ENCODE results near the gene LRRC37B. TPM values are rescaled to one million over a fixed set of nuclear protein-coding genes. Genes with fewer than 3 reads are reported as not detected.

The LRRC37B gene
- total and polyA plus RNA-seq, 4 donors: 1.5 to 5.9 (median 4.5) TPM

- WGBS: 34% methylated on average over 8 of the region's 8 CpGs
- H3K9ac ChIP-seq (ENCODE audit: low read depth in 1 of 2, low read length in 2 of 2): no peak overlapping the region
- peaks cover 2 to 12% (median 9%) of the 10 kb centered on the region in 4 donors for H3K4me1 ChIP-seq (ENCODE audit: control insufficient read depth in 4 of 4, insufficient read depth in 4 of 4, low read length in 3 of 4)
- H3K9me3 ChIP-seq (ENCODE audit: control insufficient read depth in 4 of 4, low read length in 3 of 4): no peaks in the 10 kb centered on the region
- DNase-seq (ENCODE audit: low spot score): no peak
- peak overlapping the region in 1 of 2 donors; percentile 22 for H3K27ac ChIP-seq (ENCODE audit: low read depth in 1 of 2, low read length in 2 of 2)
- no peak overlapping the region for H3K4me3 ChIP-seq (ENCODE audit: low read depth in 1 of 3, low read length in 3 of 3)
- H3K36me3 ChIP-seq (ENCODE audit: control insufficient read depth in 4 of 4, insufficient read depth in 3 of 4, low read depth in 1 of 4, low read length in 3 of 4): no peaks in the 10 kb centered on the region
- no peaks in the 10 kb centered on the region for H3K27me3 ChIP-seq (ENCODE audit: control insufficient read depth in 4 of 4, insufficient read depth in 4 of 4, low read length in 3 of 4)
- TF ChIP-seq NR2F2 (IDR thresholded peaks at IDR 0.05) (no peak), HNF4G (IDR thresholded peaks at IDR 0.05) (no peak), GABPA (IDR thresholded peaks at IDR 0.05 in 1 of 2, conservative IDR thresholded peaks at IDR 0.05 in 1 of 2) (no peak), ZBTB33 (IDR thresholded peaks at IDR 0.05) (no peak), ATF3 (IDR thresholded peaks at IDR 0.05) (no peak), RXRA (IDR thresholded peaks at IDR 0.05) (peak; percentile 43 to 80), REST (IDR thresholded peaks at IDR 0.05) (peak; percentile 48), FOXA1 (IDR thresholded peaks at IDR 0.05) (no peak), EGR1 (IDR thresholded peaks at IDR 0.05; ENCODE audit: low read depth in 2 of 2) (no peak), RAD21 (IDR thresholded peaks at IDR 0.05) (peak; percentile 46 to 61), JUND (IDR thresholded peaks at IDR 0.05) (peak in 1 of 2 donors; percentile 70), MAX (IDR thresholded peaks at IDR 0.05) (peak; percentile 86), YY1 (IDR thresholded peaks at IDR 0.05) (peak; percentile 57), FOXA2 (IDR thresholded peaks at IDR 0.05) (peak; percentile 85), CTCF (IDR thresholded peaks at IDR 0.05; ENCODE audit: low read depth, low read length, missing input control) (no peak), SP1 (IDR thresholded peaks at IDR 0.05) (peak; percentile 74), HNF4A (conservative IDR thresholded peaks at IDR 0.05) (peak; percentile 56 to 65), TAF1 (conservative IDR thresholded peaks at IDR 0.05) (no peak)
These were observed 93.9 kb downstream of the LRRC37B start for GRCh38 chr17:32100971-32101631.
